ENCODE results near the gene FERMT2. TPM values are rescaled to one million over a fixed set of nuclear protein-coding genes. Genes with fewer than 3 reads are reported as not detected.
A peak's percentile ranks its signal among the peaks of the same experiment; 100 is the strongest.

The FERMT2 gene
- total and polyA plus RNA-seq, 4 donors: 23.9 to 51.3 (median 40.4) TPM

DNA sequence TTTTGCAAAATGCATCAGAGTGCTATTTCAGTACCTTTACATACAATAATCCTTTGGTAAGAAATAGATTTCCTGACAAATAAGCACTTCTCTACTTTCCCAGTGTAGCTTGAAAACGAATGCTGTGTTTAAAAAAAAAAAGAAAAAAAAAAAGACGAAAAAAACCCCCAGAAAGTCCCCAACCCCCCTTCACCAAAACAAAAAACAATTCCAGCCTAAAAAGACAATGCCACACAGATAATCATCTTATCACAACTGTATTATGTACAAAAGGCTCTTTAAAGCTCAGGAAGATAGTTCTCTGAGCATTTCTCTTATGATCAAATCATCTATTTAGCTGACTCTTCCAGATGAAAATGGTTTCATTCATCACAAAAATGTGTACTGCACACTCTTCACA is 1.6 kb downstream of the FERMT2 start:
- WGBS: 1% methylated on average over 2 of the region's 2 CpGs

More for the DNA sequence above, 1.6 kb downstream of the FERMT2 start:
- DNase-seq (ENCODE audit: low spot score): no peak
- no peak for TF ChIP-seq HNF4G (IDR thresholded peaks at IDR 0.05)
- TF ChIP-seq CTCF (IDR thresholded peaks at IDR 0.05; ENCODE audit: low read depth, low read length, missing input control): no peak
- no peak for TF ChIP-seq REST (IDR thresholded peaks at IDR 0.05)
- TF ChIP-seq JUND (IDR thresholded peaks at IDR 0.05): no peak
- TF ChIP-seq ZBTB33 (IDR thresholded peaks at IDR 0.05): no peak
- TF ChIP-seq FOXA1 (IDR thresholded peaks at IDR 0.05): no peak
- TF ChIP-seq, protein P1, sequence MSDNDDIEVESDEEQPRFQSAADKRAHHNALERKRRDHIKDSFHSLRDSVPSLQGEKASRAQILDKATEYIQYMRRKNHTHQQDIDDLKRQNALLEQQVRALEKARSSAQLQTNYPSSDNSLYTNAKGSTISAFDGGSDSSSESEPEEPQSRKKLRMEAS (IDR thresholded peaks at IDR 0.05): no peak
- TF ChIP-seq NR2F2 (IDR thresholded peaks at IDR 0.05): no peak
- TF ChIP-seq RAD21 (IDR thresholded peaks at IDR 0.05): no peak
- TF ChIP-seq, protein P2, sequence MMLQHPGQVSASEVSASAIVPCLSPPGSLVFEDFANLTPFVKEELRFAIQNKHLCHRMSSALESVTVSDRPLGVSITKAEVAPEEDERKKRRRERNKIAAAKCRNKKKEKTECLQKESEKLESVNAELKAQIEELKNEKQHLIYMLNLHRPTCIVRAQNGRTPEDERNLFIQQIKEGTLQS (IDR thresholded peaks at IDR 0.05): no peak
- Histone ChIP-seq H3K27ac (ENCODE audit: low read depth in 1 of 2, low read length in 2 of 2) (peak overlapping the region; percentile 88 to 97), H3K4me3 (ENCODE audit: low read depth in 1 of 3, low read length in 3 of 3) (peak overlapping the region; percentile 68 to 93 (median 83)), H3K36me3 (ENCODE audit: control insufficient read depth in 4 of 4, insufficient read depth in 3 of 4, low read depth in 1 of 4, low read length in 3 of 4) (peaks cover 0 to 2% (median 0%) of the 10 kb centered on the region in 4 donors), H3K4me1 (ENCODE audit: control insufficient read depth in 4 of 4, insufficient read depth in 4 of 4, low read length in 3 of 4) (peaks cover 0 to 53% (median 38%) of the 10 kb centered on the region in 4 donors), H3K9ac (ENCODE audit: low read depth in 1 of 2, low read length in 2 of 2) (peak overlapping the region; percentile 66 to 95), H3K9me3 (ENCODE audit: control insufficient read depth in 4 of 4, low read length in 3 of 4) (no peaks in the 10 kb centered on the region), H3K27me3 (ENCODE audit: control insufficient read depth in 4 of 4, insufficient read depth in 4 of 4, low read length in 3 of 4) (no peaks in the 10 kb centered on the region)
